PC-3 (cell line): ENCODE measurements around the gene SDK2. TPM values are rescaled to one million over a fixed set of nuclear protein-coding genes. Genes with fewer than 3 reads are reported as not detected.

Source experiments
- ATAC-seq: fragments of 200-7000 bp; cut with Tn5 transposase; 2 replicates; pipeline ENCODE4 v1.9.1; 2020; ENCODE audit warnings: mild to moderate bottlenecking, moderate library complexity
- BruUV-seq: library from RNA; stranded (reverse); fragments of 400-500 nt; replicated peaks from 2 replicates; lab custom pipeline; 2021; lab: Mats Ljungman, UMichigan
- CTCF ChIA-PET: fragments of 300-600 bp; sonication (Branson Sonifier 250); formaldehyde crosslinking; loops from one replicate; lab custom pipeline; 2022; ENCODE audit warnings: antibody characterized with exemption; lab: Charles Lee
- POLR2A ChIA-PET: fragments of 300-600 bp; sonication (Branson Sonifier 250); formaldehyde crosslinking; loops from one replicate; lab custom pipeline; 2022; ENCODE audit warnings: antibody characterized with exemption; ENCODE audit not compliant: unreplicated experiment; lab: Charles Lee
- DNase-seq: peaks from one replicate; pipeline ENCODE4 v3.0.0-alpha.2; 2015
- H2AFZ ChIP-seq: fragments of 300-600 bp; sonication (generic); 2 replicates; pipeline ENCODE4 v1.6.0; 2016; ENCODE audit warnings: antibody characterized with exemption, low read length
- H3F3A ChIP-seq: fragments of 300-600 bp; sonication (generic); one replicate; pipeline ENCODE4 v1.6.0; 2017; ENCODE audit warnings: antibody characterized with exemption, low read length, control low read depth, mild to moderate bottlenecking; ENCODE audit not compliant: unreplicated experiment
- H3K27ac ChIP-seq: fragments of 300-600 bp; sonication (generic); 2 replicates; pipeline ENCODE4 v1.5.1; 2016; ENCODE audit warnings: mild to moderate bottlenecking, low read length
- H3K27me3 ChIP-seq: fragments of 300-600 bp; sonication (generic); 2 replicates; pipeline ENCODE4 v1.6.1; 2016; ENCODE audit warnings: low read length, mixed read lengths
- H3K36me3 ChIP-seq: fragments of 300-600 bp; sonication (generic); 2 replicates; pipeline ENCODE4 v1.6.1; 2016; ENCODE audit warnings: low read depth, mixed run types, low read length, mixed read lengths
- H3K4me1 ChIP-seq: fragments of 300-600 bp; sonication (generic); 2 replicates; pipeline ENCODE4 v1.5.1; 2016; ENCODE audit warnings: low read length; ENCODE audit not compliant: insufficient read depth
- H3K4me2 ChIP-seq: fragments of 300-600 bp; sonication (generic); 2 replicates; pipeline ENCODE4 v1.6.0; 2016; ENCODE audit warnings: low read length
- H3K4me3 ChIP-seq: fragments of 300-600 bp; sonication (generic); 2 replicates; pipeline ENCODE4 v1.5.1; 2016; ENCODE audit warnings: mild to moderate bottlenecking, low read length, mixed read lengths
- H3K79me2 ChIP-seq: fragments of 300-600 bp; sonication (generic); 2 replicates; pipeline ENCODE4 v1.6.1; 2017; ENCODE audit warnings: low read length, mixed read lengths
- H3K9ac ChIP-seq: fragments of 300-600 bp; sonication (generic); 2 replicates; pipeline ENCODE4 v1.6.0; 2016; ENCODE audit warnings: mild to moderate bottlenecking, low read length
- H3K9me2 ChIP-seq: fragments of 300-600 bp; sonication (generic); replicated peaks from 2 replicates; pipeline ENCODE4 v1.6.1; 2016; ENCODE audit warnings: mixed run types, low read length, mixed read lengths
- H3K9me3 ChIP-seq: fragments of 300-600 bp; sonication (generic); 2 replicates; pipeline ENCODE4 v1.6.1; 2016; ENCODE audit warnings: low read length, mixed read lengths
- H4K20me1 ChIP-seq: fragments of 300-600 bp; sonication (generic); 2 replicates; pipeline ENCODE4 v1.6.1; 2016; ENCODE audit warnings: low read length, mixed read lengths
- CTCF ChIP-seq: fragments of 300-600 bp; sonication (generic); conservative IDR thresholded peaks from 2 replicates; pipeline ENCODE4 v1.5.1; 2017; ENCODE audit warnings: antibody characterized with exemption, low read depth, mild to moderate bottlenecking, low read length
- EZH2 ChIP-seq: fragments of 300-600 bp; sonication (generic); IDR thresholded peaks from one replicate; pipeline ENCODE4 v1.6.1; 2017; ENCODE audit warnings: antibody characterized with exemption, mild to moderate bottlenecking, low read length; ENCODE audit not compliant: unreplicated experiment
- EZH2phosphoT487 ChIP-seq: fragments of 300-600 bp; sonication (generic); IDR thresholded peaks from 2 replicates; pipeline ENCODE4 v1.6.1; 2018; ENCODE audit warnings: mild to moderate bottlenecking, antibody characterized with exemption, low read length, borderline replicate concordance
- intact Hi-C: fragments of 100-400 bp; cut with micrococcal nuclease; formaldehyde crosslinking; loops from 2 replicates; pipeline ENCODE4 v1.9.0; 2023
- total RNA-seq: library from RNA; depleted of rRNA; stranded (reverse); fragments of >200 nt; gene quantifications from 2 replicates; pipeline ENCODE4 v1.2.3, GENCODE V29; 2014

The SDK2 gene
- total RNA-seq, 1 experiment from 2014 or later = 0.07 TPM

DNA sequence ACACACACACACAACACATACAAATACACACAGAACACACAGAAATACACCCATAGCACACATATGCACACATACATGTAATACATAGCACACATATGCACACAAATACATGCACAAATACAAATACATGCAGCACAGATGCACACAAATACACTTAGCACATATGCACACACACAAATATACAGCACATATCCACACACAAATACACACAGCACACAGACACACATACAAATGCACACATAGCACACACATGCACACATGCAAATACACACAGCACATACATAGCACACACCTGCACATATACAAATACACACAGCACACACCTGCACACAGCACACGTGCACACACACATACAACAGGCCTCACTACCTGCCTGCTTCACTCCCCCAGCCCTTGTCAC is 49.6 kb downstream of the SDK2 start:
- TF ChIP-seq EZH2 (no peak), EZH2phosphoT487 (no peak), CTCF (no peak)
- H3K79me2 ChIP-seq = no peaks in the 10 kb centered on the region
- no peaks in the 10 kb centered on the region for H3K4me1 ChIP-seq
- no TSS peak for BruUV-seq
- no peaks in the 10 kb centered on the region for H3K9me3 ChIP-seq
- H3K27me3 ChIP-seq = peaks cover 71% of the 10 kb centered on the region
- intact Hi-C loops = no loop called here
- no peak for DNase-seq
- H3K36me3 ChIP-seq = no peaks in the 10 kb centered on the region
- CTCF ChIA-PET = no interaction called here
- H3K9ac ChIP-seq = no peak overlapping the region
- no peaks in the 10 kb centered on the region for H3F3A ChIP-seq
- H4K20me1 ChIP-seq = no peaks in the 10 kb centered on the region
- POLR2A ChIA-PET = no interaction called here
- ATAC-seq = no peak
- no peak overlapping the region for H3K4me3 ChIP-seq
- no peak overlapping the region for H3K4me2 ChIP-seq
- H3K9me2 ChIP-seq = no peaks in the 10 kb centered on the region
- H3K27ac ChIP-seq = no peak overlapping the region
- H2AFZ ChIP-seq = no peak overlapping the region

DNA sequence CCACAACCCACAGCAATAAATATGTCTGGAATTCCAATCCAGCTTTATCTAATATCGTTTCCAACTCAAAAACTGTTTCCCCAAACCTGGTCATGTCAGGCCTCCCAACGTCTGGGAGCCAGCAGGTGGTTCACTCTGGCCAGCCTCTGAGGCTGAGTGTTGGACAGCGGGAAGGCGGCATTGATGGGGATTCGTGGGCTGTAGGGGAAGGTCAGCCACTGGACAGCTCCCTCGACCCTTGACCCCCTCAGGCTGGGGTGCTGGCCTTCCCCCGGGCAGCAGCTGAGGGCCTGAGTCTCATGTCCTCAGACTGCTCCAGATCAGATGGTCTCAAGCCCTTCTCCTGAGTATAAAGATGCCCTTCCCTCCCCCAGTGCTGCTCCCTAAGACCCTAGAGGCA is 50.2 kb downstream of the SDK2 start:
- no peak overlapping the region for H3K4me2 ChIP-seq
- peaks cover 75% of the 10 kb centered on the region for H3K27me3 ChIP-seq
- no TSS peak for BruUV-seq
- no peak overlapping the region for H3K4me3 ChIP-seq
- H3K9ac ChIP-seq = no peak overlapping the region
- no peaks in the 10 kb centered on the region for H4K20me1 ChIP-seq
- ChIA-PET POLR2A (no interaction called here), CTCF (no interaction called here)
- H3K9me3 ChIP-seq = no peaks in the 10 kb centered on the region
- TF ChIP-seq EZH2 (no peak), EZH2phosphoT487 (no peak), CTCF (no peak)
- ATAC-seq (no peak), DNase-seq (no peak)
- no peaks in the 10 kb centered on the region for H3K9me2 ChIP-seq
- H2AFZ ChIP-seq = no peak overlapping the region
- H3K4me1 ChIP-seq = no peaks in the 10 kb centered on the region
- no peak overlapping the region for H3K27ac ChIP-seq
- no peaks in the 10 kb centered on the region for H3K79me2 ChIP-seq
- intact Hi-C loops = no loop called here
- no peaks in the 10 kb centered on the region for H3K36me3 ChIP-seq
- no peaks in the 10 kb centered on the region for H3F3A ChIP-seq

- Histone ChIP-seq H3K27me3 (peaks cover 75% of the 10 kb centered on the region), H3F3A (no peaks in the 10 kb centered on the region), H3K4me3 (no peak overlapping the region), H3K27ac (no peak overlapping the region), H3K79me2 (no peaks in the 10 kb centered on the region), H3K9ac (no peak overlapping the region), H2AFZ (no peak overlapping the region), H3K9me2 (no peaks in the 10 kb centered on the region), H3K9me3 (no peaks in the 10 kb centered on the region), H3K36me3 (no peaks in the 10 kb centered on the region), H3K4me2 (no peak overlapping the region), H4K20me1 (no peaks in the 10 kb centered on the region), H3K4me1 (no peaks in the 10 kb centered on the region)
- ChIA-PET POLR2A (no interaction called here), CTCF (no interaction called here)
- no peak for DNase-seq
- TF ChIP-seq EZH2 = no peak
- no peak for TF ChIP-seq EZH2phosphoT487
- no peak for TF ChIP-seq CTCF
- BruUV-seq = no TSS peak
- intact Hi-C loops = no loop called here
- no peak for ATAC-seq
Measured at GRCh38 chr17:73593249-73593965, 50.8 kb downstream of the SDK2 start.
